HepG2 (cell line): ENCODE measurements around the gene PPP2R5D. TPM values are rescaled to one million over a fixed set of nuclear protein-coding genes. Genes with fewer than 3 reads are reported as not detected.
A peak's percentile ranks its signal among the peaks of the same experiment; 100 is the strongest.

Experiments
- BRF2 ChIP-seq: sonication (generic); formaldehyde crosslinking; IDR thresholded peaks from 2 replicates; pipeline ENCODE4 v1.8.1; 2022; ENCODE audit warnings: mild to moderate bottlenecking, missing genetic modification reagents
- FOXA1 ChIP-seq, 2 experiments: fragments of 450-650 bp in 1 of 2; sonication (generic) in 1 of 2; formaldehyde crosslinking in 1 of 2; IDR thresholded peaks; 2 replicates each; pipeline versions ENCODE4 v1.4.0 to v1.6.1; 2016 to 2020; ENCODE audit warnings: missing genetic modification reagents in 1 of 2
- GRHL1 ChIP-seq: sonication (generic); formaldehyde crosslinking; conservative IDR thresholded peaks from 2 replicates; pipeline ENCODE4 v1.8.0; 2022; ENCODE audit warnings: missing genetic modification reagents
- HNF4G ChIP-seq, 2 experiments: sonication (generic) in 1 of 2; formaldehyde crosslinking in 1 of 2; IDR thresholded peaks; 2 replicates each; pipeline versions ENCODE4 v1.4.0 to v1.6.1; 2011 to 2020; ENCODE audit warnings: borderline replicate concordance in 2 of 2, low read depth in 2 of 2, mild to moderate bottlenecking in 2 of 2, low read length in 1 of 2, missing genetic modification reagents in 1 of 2, moderate library complexity in 1 of 2
- MXD1 ChIP-seq: sonication (generic); formaldehyde crosslinking; IDR thresholded peaks from 2 replicates; pipeline ENCODE4 v1.4.0; 2020; ENCODE audit warnings: mild to moderate bottlenecking, missing genetic modification reagents
- POLR2AphosphoS2 ChIP-seq: IDR thresholded peaks from 2 replicates; pipeline ENCODE4 v1.6.1; 2011; ENCODE audit warnings: low read depth, low read length, improper control_type of control experiment
- PRMT3 ChIP-seq: sonication (generic); formaldehyde crosslinking; IDR thresholded peaks from 2 replicates; pipeline ENCODE4 v1.8.1; 2022; ENCODE audit warnings: low read depth, mild to moderate bottlenecking, moderate library complexity, missing genetic modification reagents, borderline replicate concordance
- RNF2 ChIP-seq: fragments of 450-650 bp; conservative IDR thresholded peaks from 2 replicates; pipeline ENCODE4 v1.6.1; 2016; ENCODE audit warnings: low read depth
- SMAD9 ChIP-seq: sonication (generic); formaldehyde crosslinking; IDR thresholded peaks from 2 replicates; pipeline ENCODE4 v1.5.1; 2020; ENCODE audit warnings: mild to moderate bottlenecking, missing genetic modification reagents
- SNAPC2 ChIP-seq: sonication (generic); formaldehyde crosslinking; IDR thresholded peaks from 2 replicates; pipeline ENCODE4 v1.8.1; 2022; ENCODE audit warnings: mild to moderate bottlenecking, missing genetic modification reagents
- THRA ChIP-seq: sonication (generic); formaldehyde crosslinking; IDR thresholded peaks from 2 replicates; pipeline ENCODE4 v1.4.0; 2020; ENCODE audit warnings: missing genetic modification reagents, borderline replicate concordance
- ZNF318 ChIP-seq: sonication (generic); formaldehyde crosslinking; IDR thresholded peaks from 2 replicates; pipeline ENCODE4 v1.4.0; 2020; ENCODE audit warnings: mild to moderate bottlenecking, missing genetic modification reagents
- ZNF337 ChIP-seq: sonication (generic); formaldehyde crosslinking; IDR thresholded peaks from 2 replicates; pipeline ENCODE4 v1.5.1; 2020; ENCODE audit warnings: missing genetic modification reagents, low read depth, mild to moderate bottlenecking, borderline replicate concordance
- polyA plus RNA-seq, 8 experiments: library from polyadenylated mRNA; depleted of rRNA in 3 of 8; stranded (reverse) in 7 of 8; unstranded in 1 of 8; fragments of >200 nt; fragmentation: Illumina TruSeq in 4 of 8; extraction: Trizol in 4 of 8; gene quantifications; 2 replicates each; pipeline versions ENCODE4 v1.2.1 to v1.2.3, GENCODE V29; 2011 to 2016; ENCODE audit warnings: low read depth in 4 of 8, missing spikeins in 1 of 8, mixed read lengths in 1 of 8; ENCODE audit not compliant: insufficient read depth in 1 of 8
- total RNA-seq, 5 experiments: library from RNA; depleted of rRNA; stranded (reverse); fragments of >200 nt; fragmentation: Illumina TruSeq; extraction: Trizol; gene quantifications; 2 replicates each; pipeline ENCODE4 v1.2.3, GENCODE V29; 2016; ENCODE audit warnings: low read depth in 1 of 5

PPP2R5D gene
- total and polyA plus RNA-seq, 2 of the 13 experiments (the other 11 are each of a cell fraction or from before 2014, with no cell fraction given) = 53.7 to 60.4 TPM

- TF ChIP-seq SMAD9 (CRISPR knock-in tag) (no peak), SNAPC2 (CRISPR knock-in tag) (peak; percentile 78), RNF2 (no peak), PRMT3 (CRISPR knock-in tag) (no peak; the same call in 1 of the 2 replicates), FOXA1 (IDR thresholded peaks at IDR 0.05) (no peak), FOXA1 (CRISPR knock-in tag; IDR thresholded peaks at IDR 0.05) (peak; percentile 20; the same call in 1 of the 2 replicates), POLR2AphosphoS2 (no peak), GRHL1 (CRISPR knock-in tag) (no peak), THRA (peak; percentile 74), ZNF337 (CRISPR knock-in tag) (no peak), BRF2 (CRISPR knock-in tag) (peak; percentile 87), HNF4G (IDR thresholded peaks at IDR 0.05; ENCODE audit: borderline replicate concordance, low read depth, low read length) (no peak), HNF4G (CRISPR knock-in tag; IDR thresholded peaks at IDR 0.05; ENCODE audit: borderline replicate concordance, low read depth) (0 out of 2 replicates have a peak, but pooled peaks have one; percentile 59), MXD1 (CRISPR knock-in tag) (peak; percentile 94), ZNF318 (CRISPR knock-in tag) (peak; percentile 66; the same call in 1 of the 2 replicates)
Measured at GRCh38 chr6:43053545-43054205, 69.3 kb downstream of the PPP2R5D start, which contains the start of gene CUL7 (continued).
